Upper lobe of left lung (tissue), 6 donors: Measurements from ENCODE around the gene FAIM. TPM values are rescaled to one million over a fixed set of nuclear protein-coding genes. Genes with fewer than 3 reads are reported as not detected.
"Not testable (repeated sequence)": the region's sequence is repeated elsewhere in the genome, so short reads cannot be mapped to it uniquely, and the experiment has no call there.

Experiments
- ATAC-seq, 2 donors: fragments of 200-7000 bp; cut with Tn5 transposase; one replicate each; pipeline ENCODE4 v1.9.1; 2022; ENCODE audit warnings: mild to moderate bottlenecking in 2 of 2, moderate library complexity in 2 of 2; ENCODE audit not compliant: low FRiP score in 2 of 2
- DNase-seq, 2 donors: peaks; one replicate each; pipeline ENCODE4 v3.0.0-alpha.2; 2019 to 2020
- H3K27ac ChIP-seq, 4 donors: fragments of 200-600 bp; sonication (generic); one replicate each; pipeline ENCODE4 v1.5.1; 2016 to 2019
- H3K27me3 ChIP-seq, 4 donors: fragments of 200-600 bp; sonication (generic); one replicate each; pipeline ENCODE4 v1.5.1; 2017 to 2019
- H3K36me3 ChIP-seq, 4 donors: fragments of 200-600 bp; sonication (generic); one replicate each; pipeline ENCODE4 v1.5.1; 2016 to 2019
- H3K4me1 ChIP-seq, 4 donors: fragments of 200-600 bp; sonication (generic); one replicate each; pipeline ENCODE4 v1.5.1; 2018 to 2019
- H3K4me3 ChIP-seq, 4 donors: fragments of 200-600 bp; sonication (generic); one replicate each; pipeline ENCODE4 v1.5.1; 2017 to 2019; ENCODE audit warnings: mild to moderate bottlenecking in 2 of 4, moderate library complexity in 1 of 4
- H3K9me3 ChIP-seq, 4 donors: fragments of 200-600 bp; sonication (generic); one replicate each; pipeline ENCODE4 v1.5.1; 2018 to 2019
- EP300 ChIP-seq, 4 donors: sonication (generic); formaldehyde crosslinking; IDR thresholded peaks; one replicate each; pipeline ENCODE4 v1.5.1; 2017; ENCODE audit warnings: antibody characterized with exemption in 4 of 4, control low read depth in 2 of 4
- POLR2A ChIP-seq, 4 donors: fragments of 450-650 bp; IDR thresholded peaks; one replicate each; pipeline ENCODE4 v1.5.1; 2016 to 2017; ENCODE audit warnings: antibody characterized with exemption in 4 of 4, mild to moderate bottlenecking in 2 of 4
- POLR2AphosphoS5 ChIP-seq, 2 donors: sonication (generic); formaldehyde crosslinking; IDR thresholded peaks; one replicate each; pipeline ENCODE4 v1.5.1; 2017; ENCODE audit warnings: antibody characterized with exemption in 2 of 2
- WGBS, 2 donors: methylation state at CpG; one replicate each; pipeline ENCODE4 v1.1.5; 2017 to 2018; 5-methylcytosine and 5-hydroxymethylcytosine counted together
- total RNA-seq, 6 donors: library from RNA; depleted of rRNA in 4 of 6; stranded (reverse); fragments of >200 nt in 4 of 6; gene quantifications; one replicate each; pipeline versions ENCODE4 v1.1.0 to v1.2.1, GENCODE V29; 2016 to 2021
- TF ChIP-seq, protein P1 (sequence below), 6 experiments: fragments of 450-650 bp in 4 of 6; fragments of 200-600 bp in 2 of 6; sonication (generic) in 2 of 6; IDR thresholded peaks; one replicate each; pipeline ENCODE4 v1.5.1; 2016 to 2019; ENCODE audit warnings: antibody characterized with exemption in 6 of 6
- donor health status: DM: no; HTN: no; CAD: no; lungs with moderate emphysema.
- donor health status: DM: no; HTN: yes; CAD: no; lungs with severe emphysema.

Gene FAIM
- total RNA-seq, 6 donors from 2014 or later: 7.5 to 32.7 (median 14.5) TPM

DNA sequence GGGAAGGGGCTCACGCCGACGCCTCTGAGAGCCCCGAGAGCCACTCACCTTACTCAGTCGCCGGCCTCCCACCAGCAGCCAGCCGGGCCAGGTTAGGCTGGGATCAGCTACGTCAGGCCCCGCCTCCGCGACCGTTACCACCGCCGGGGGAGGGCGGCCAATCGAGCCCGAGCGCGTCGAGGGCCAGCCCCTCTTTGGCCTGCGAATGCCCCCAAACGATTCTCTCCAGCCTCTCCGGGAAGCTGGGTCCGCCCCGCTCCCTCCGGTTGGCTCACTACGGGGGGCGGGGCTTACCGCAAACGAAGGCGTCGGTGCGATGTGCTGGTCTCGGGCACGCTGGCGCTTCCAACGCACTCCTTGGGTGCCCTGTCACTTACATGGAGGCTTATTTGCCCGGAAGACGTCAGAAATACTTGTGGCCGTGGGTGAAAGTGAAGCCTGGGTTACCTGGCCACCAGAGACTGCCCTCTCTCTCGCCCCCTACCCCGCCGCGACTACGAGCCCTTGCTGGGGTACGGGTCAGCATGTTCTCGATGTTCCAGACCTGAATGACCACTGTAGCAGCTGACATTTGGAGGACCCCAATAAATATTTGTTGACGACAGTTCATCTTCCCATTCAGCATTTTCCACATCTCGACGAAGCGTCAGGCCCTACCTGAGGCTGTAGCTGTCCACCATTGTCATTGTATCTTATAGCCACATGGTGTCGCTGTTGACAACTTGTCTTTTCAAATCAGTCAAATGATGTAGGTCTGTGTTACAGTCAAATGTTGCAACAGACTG lies 14.2 kb upstream of the FAIM start, which contains the start of gene CEP70:
Gene CEP70, minus strand, starts transcription at position 111 of the 785 bp plus-strand sequence. CDS start 21,333 bp downstream, outside the sequence.
- peak within 1 kb of the TSS; percentile 88 to 94 (median 92) for H3K27ac ChIP-seq
- H3K36me3 ChIP-seq: no peaks in the 10 kb centered on the region
- DNase-seq (peak; percentile 97), ATAC-seq (peak; percentile 98 to 99)
- H3K4me1 ChIP-seq: peaks cover 0 to 10% (median 7%) of the 10 kb centered on the region in 4 donors
- no peaks in the 10 kb centered on the region for H3K9me3 ChIP-seq
- H3K27me3 ChIP-seq: no peaks in the 10 kb centered on the region
- whole genome bisulfite sequencing, 2 donors: 0% methylated on average over 5 to 29 of the region's 52 CpGs
- TF ChIP-seq, protein P1, sequence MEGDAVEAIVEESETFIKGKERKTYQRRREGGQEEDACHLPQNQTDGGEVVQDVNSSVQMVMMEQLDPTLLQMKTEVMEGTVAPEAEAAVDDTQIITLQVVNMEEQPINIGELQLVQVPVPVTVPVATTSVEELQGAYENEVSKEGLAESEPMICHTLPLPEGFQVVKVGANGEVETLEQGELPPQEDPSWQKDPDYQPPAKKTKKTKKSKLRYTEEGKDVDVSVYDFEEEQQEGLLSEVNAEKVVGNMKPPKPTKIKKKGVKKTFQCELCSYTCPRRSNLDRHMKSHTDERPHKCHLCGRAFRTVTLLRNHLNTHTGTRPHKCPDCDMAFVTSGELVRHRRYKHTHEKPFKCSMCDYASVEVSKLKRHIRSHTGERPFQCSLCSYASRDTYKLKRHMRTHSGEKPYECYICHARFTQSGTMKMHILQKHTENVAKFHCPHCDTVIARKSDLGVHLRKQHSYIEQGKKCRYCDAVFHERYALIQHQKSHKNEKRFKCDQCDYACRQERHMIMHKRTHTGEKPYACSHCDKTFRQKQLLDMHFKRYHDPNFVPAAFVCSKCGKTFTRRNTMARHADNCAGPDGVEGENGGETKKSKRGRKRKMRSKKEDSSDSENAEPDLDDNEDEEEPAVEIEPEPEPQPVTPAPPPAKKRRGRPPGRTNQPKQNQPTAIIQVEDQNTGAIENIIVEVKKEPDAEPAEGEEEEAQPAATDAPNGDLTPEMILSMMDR (IDR thresholded peaks at IDR 0.05): peak; percentile 90 to 95 (median 94)
- peak; percentile 44 to 93 for TF ChIP-seq POLR2AphosphoS5 (IDR thresholded peaks at IDR 0.05)
- peak in 1 of 4 donors; percentile 75 for TF ChIP-seq EP300 (IDR thresholded peaks at IDR 0.05)
- TF ChIP-seq POLR2A (IDR thresholded peaks at IDR 0.05): peak in 3 of 4 donors; percentile 85 to 95 (median 92)
- peak within 1 kb of the TSS; percentile 69 to 80 (median 74) for H3K4me3 ChIP-seq

GRCh38 chr3:138594935-138595610 lies 13.5 kb upstream of the FAIM start:
- Histone ChIP-seq H3K4me3 (peak overlapping the region in 3 of 4 donors; percentile 69 to 78 (median 70)), H3K27ac (peak overlapping the region; percentile 88 to 94 (median 92)), H3K36me3 (no peaks in the 10 kb centered on the region), H3K27me3 (no peaks in the 10 kb centered on the region), H3K4me1 (peaks cover 0 to 10% (median 7%) of the 10 kb centered on the region in 4 donors), H3K9me3 (no peaks in the 10 kb centered on the region)
- 41% methylated on average over 6 of the region's 6 CpGs for WGBS, 2 donors
- no peak for TF ChIP-seq POLR2AphosphoS5 (IDR thresholded peaks at IDR 0.05)
- TF ChIP-seq, protein P1 (IDR thresholded peaks at IDR 0.05): no peak
- no peak for TF ChIP-seq EP300 (IDR thresholded peaks at IDR 0.05)
- TF ChIP-seq POLR2A (IDR thresholded peaks at IDR 0.05): no peak
- DNase-seq: no peak
- no peak for ATAC-seq

GRCh38 chr3:138597186-138597976 lies 11.2 kb upstream of the FAIM start:
- not testable (repeated sequence) for H3K4me3 ChIP-seq, H3K27me3 ChIP-seq, ATAC-seq, H3K9me3 ChIP-seq, H3K36me3 ChIP-seq
- peak in 1 of 2 donors; percentile 72 for DNase-seq
- H3K27ac ChIP-seq: peak overlapping the region in 2 of 4 donors; percentile 25 to 28
- H3K4me1 ChIP-seq: peaks cover 0 to 10% (median 5%) of the 10 kb centered on the region in 4 donors
- WGBS, 2 donors: 61 to 72% methylated on average over 6 of the region's 6 CpGs

DNA sequence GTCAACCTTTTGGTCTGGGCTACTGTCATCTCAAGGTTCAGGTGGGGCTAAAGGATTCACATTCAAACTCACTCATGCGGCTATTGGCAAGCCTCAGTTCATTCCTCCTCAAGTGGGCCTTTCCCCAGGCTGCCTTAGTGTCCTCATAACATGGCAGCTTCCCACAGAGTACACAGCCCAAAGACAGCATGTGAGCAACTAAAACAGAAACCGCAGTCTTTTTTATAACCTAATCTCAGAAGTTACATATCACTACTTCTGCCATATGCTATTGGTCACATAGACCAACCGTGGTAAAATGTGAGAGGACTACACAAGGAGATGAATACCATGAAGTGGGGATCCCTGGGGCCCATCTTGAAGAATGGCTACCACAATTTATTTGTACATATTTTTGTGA lies 10.0 kb upstream of the FAIM start:
- H3K9me3 ChIP-seq: no peaks in the 10 kb centered on the region
- DNase-seq (no peak), ATAC-seq (no peak)
- 93 to 100% methylated on average over 3 of the region's 3 CpGs for WGBS, 2 donors
- no peaks in the 10 kb centered on the region for H3K36me3 ChIP-seq
- H3K27me3 ChIP-seq: no peaks in the 10 kb centered on the region
- H3K4me3 ChIP-seq: no peak overlapping the region
- no peak overlapping the region for H3K27ac ChIP-seq
- TF ChIP-seq POLR2A (IDR thresholded peaks at IDR 0.05) (no peak), POLR2AphosphoS5 (IDR thresholded peaks at IDR 0.05) (no peak), EP300 (IDR thresholded peaks at IDR 0.05) (no peak)
- TF ChIP-seq, protein P1 (IDR thresholded peaks at IDR 0.05): no peak
- peaks cover 0 to 3% (median 2%) of the 10 kb centered on the region in 4 donors for H3K4me1 ChIP-seq
